ENCODE results near the gene IL17RE. TPM values are rescaled to one million over a fixed set of nuclear protein-coding genes. Genes with fewer than 3 reads are reported as not detected.

IL17RE gene
- polyA plus RNA-seq, 1 donor from 2014 or later = 0.52 TPM

GRCh38 chr3:9897408-9898372 lies 5.0 kb upstream of the IL17RE start:
- TF ChIP-seq SMC3 (conservative IDR thresholded peaks at IDR 0.05; ENCODE audit: poor library complexity) (no peak), EP300 (conservative IDR thresholded peaks at IDR 0.05; ENCODE audit: poor library complexity, severe bottlenecking) (no peak), POLR2AphosphoS5 (IDR thresholded peaks at IDR 0.05) (no peak), TAF1 (IDR thresholded peaks at IDR 0.05; ENCODE audit: low read depth) (no peak)

GRCh38 chr3:9898467-9899241 lies 4.0 kb upstream of the IL17RE start:
- Histone ChIP-seq H3K4me3 (ENCODE audit: low read length) (no peak overlapping the region), H3K79me2 (replicated peaks; ENCODE audit: insufficient read depth, low read length) (no peaks in the 10 kb centered on the region), H3K9me2 (ENCODE audit: insufficient read depth, low read length) (no peaks in the 10 kb centered on the region), H3K9me3 (ENCODE audit: low read length) (no peaks in the 10 kb centered on the region), H4K20me1 (ENCODE audit: insufficient read depth) (no peaks in the 10 kb centered on the region), H3F3A (ENCODE audit: insufficient read depth, low read length, poor library complexity, severe bottlenecking) (no peaks in the 10 kb centered on the region), H3K27me3 (ENCODE audit: insufficient read depth, low read depth, low read length) (no peaks in the 10 kb centered on the region), H3K9ac (ENCODE audit: low read length) (no peak overlapping the region), H3K27ac (ENCODE audit: low read length) (no peak overlapping the region), H2AFZ (ENCODE audit: low read depth, low read length) (no peak overlapping the region), H3K4me2 (ENCODE audit: low read length) (no peak overlapping the region), H3K36me3 (ENCODE audit: insufficient read depth, low read length) (no peaks in the 10 kb centered on the region)
- TF ChIP-seq CTCF (IDR thresholded peaks at IDR 0.05; ENCODE audit: poor library complexity, severe bottlenecking) (no peak), SMC3 (conservative IDR thresholded peaks at IDR 0.05; ENCODE audit: poor library complexity) (no peak), TAF1 (IDR thresholded peaks at IDR 0.05; ENCODE audit: low read depth) (no peak), POLR2AphosphoS5 (IDR thresholded peaks at IDR 0.05) (no peak), RAD21 (conservative IDR thresholded peaks at IDR 0.05) (no peak), EP300 (conservative IDR thresholded peaks at IDR 0.05; ENCODE audit: poor library complexity, severe bottlenecking) (no peak), MXI1 (conservative IDR thresholded peaks at IDR 0.05; ENCODE audit: poor library complexity, severe bottlenecking) (no peak)

More at GRCh38 chr3:9897408-9898372, 5.0 kb upstream of the IL17RE start:
- Histone ChIP-seq H3K79me2 (replicated peaks; ENCODE audit: insufficient read depth, low read length) (no peaks in the 10 kb centered on the region), H3K9ac (ENCODE audit: low read length) (no peak overlapping the region), H3K36me3 (ENCODE audit: insufficient read depth, low read length) (no peaks in the 10 kb centered on the region), H3K9me3 (ENCODE audit: low read length) (no peaks in the 10 kb centered on the region), H3K27me3 (ENCODE audit: insufficient read depth, low read depth, low read length) (no peaks in the 10 kb centered on the region), H3F3A (ENCODE audit: insufficient read depth, low read length, poor library complexity, severe bottlenecking) (no peaks in the 10 kb centered on the region), H3K27ac (ENCODE audit: low read length) (no peak overlapping the region), H2AFZ (ENCODE audit: low read depth, low read length) (no peak overlapping the region), H3K9me2 (ENCODE audit: insufficient read depth, low read length) (no peaks in the 10 kb centered on the region), H3K4me2 (ENCODE audit: low read length) (no peak overlapping the region), H4K20me1 (ENCODE audit: insufficient read depth) (no peaks in the 10 kb centered on the region), H3K4me3 (ENCODE audit: low read length) (no peak overlapping the region)

- H3K4me2 ChIP-seq (ENCODE audit: low read length) = no peak overlapping the region
- no peaks in the 10 kb centered on the region for H3K27me3 ChIP-seq (ENCODE audit: insufficient read depth, low read depth, low read length)
- H3K4me3 ChIP-seq (ENCODE audit: low read length) = no peak overlapping the region
- no peak overlapping the region for H3K9ac ChIP-seq (ENCODE audit: low read length)
- H3K9me2 ChIP-seq (ENCODE audit: insufficient read depth, low read length) = no peaks in the 10 kb centered on the region
- TF ChIP-seq TAF1 (IDR thresholded peaks at IDR 0.05; ENCODE audit: low read depth) (no peak), EZH2 (IDR thresholded peaks at IDR 0.05; ENCODE audit: borderline replicate concordance, insufficient read depth, low read length, poor library complexity, severe bottlenecking) (no peak), CTCF (IDR thresholded peaks at IDR 0.05; ENCODE audit: poor library complexity, severe bottlenecking) (no peak), POLR2AphosphoS5 (IDR thresholded peaks at IDR 0.05) (no peak), EP300 (conservative IDR thresholded peaks at IDR 0.05; ENCODE audit: poor library complexity, severe bottlenecking) (no peak), RAD21 (conservative IDR thresholded peaks at IDR 0.05) (no peak), MXI1 (conservative IDR thresholded peaks at IDR 0.05; ENCODE audit: poor library complexity, severe bottlenecking) (no peak), REST (IDR thresholded peaks at IDR 0.05; ENCODE audit: borderline replicate concordance) (no peak), SMC3 (conservative IDR thresholded peaks at IDR 0.05; ENCODE audit: poor library complexity) (no peak)
- H4K20me1 ChIP-seq (ENCODE audit: insufficient read depth) = no peaks in the 10 kb centered on the region
- H3K27ac ChIP-seq (ENCODE audit: low read length) = no peak overlapping the region
- H3K36me3 ChIP-seq (ENCODE audit: insufficient read depth, low read length) = no peaks in the 10 kb centered on the region
- H3K9me3 ChIP-seq (ENCODE audit: low read length) = no peaks in the 10 kb centered on the region
- H2AFZ ChIP-seq (ENCODE audit: low read depth, low read length) = no peak overlapping the region
- no peaks in the 10 kb centered on the region for H3K79me2 ChIP-seq (replicated peaks; ENCODE audit: insufficient read depth, low read length)
- no peaks in the 10 kb centered on the region for H3F3A ChIP-seq (ENCODE audit: insufficient read depth, low read length, poor library complexity, severe bottlenecking)
Measured at GRCh38 chr3:9899289-9899791, 3.3 kb upstream of the IL17RE start.

Measured in neural cell (in vitro differentiated cells).